ENCODE measurements around the gene MPL. TPM values are rescaled to one million over a fixed set of nuclear protein-coding genes. Genes with fewer than 3 reads are reported as not detected.
A peak's percentile ranks its signal among the peaks of the same experiment; 100 is the strongest.

MPL gene
- total RNA-seq, 6 donors from 2014 or later: 0.24 to 6.3 (median 0.74) TPM

DNA sequence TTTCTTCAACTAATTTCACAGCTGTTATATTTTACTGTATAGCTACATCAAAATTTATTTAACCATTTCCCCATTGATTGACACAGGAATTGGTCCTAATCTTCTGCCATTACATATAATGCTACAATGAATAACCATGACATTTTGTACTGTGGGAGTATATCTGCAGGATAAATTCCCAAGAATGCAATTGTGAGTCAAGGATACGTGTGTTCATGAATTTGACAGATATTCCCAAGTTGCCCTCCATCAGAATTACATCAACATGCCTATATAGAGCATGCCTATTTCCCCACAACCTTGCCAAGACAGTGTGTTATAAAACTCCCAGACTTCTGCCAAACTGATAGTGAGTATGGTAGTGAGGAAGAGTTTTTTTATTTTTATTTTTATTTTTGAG lies 39.6 kb upstream of the MPL start:
- 89 to 90% methylated on average over 1 of the region's 1 CpG for WGBS, 2 donors
- Histone ChIP-seq H3K4me3 (no peak overlapping the region), H3K27ac (peak overlapping the region in 1 of 4 donors; percentile 54), H3K36me3 (no peaks in the 10 kb centered on the region), H3K9me3 (no peaks in the 10 kb centered on the region), H3K27me3 (no peaks in the 10 kb centered on the region), H3K4me1 (peaks cover 18 to 54% (median 38%) of the 10 kb centered on the region in 4 donors)
- DNase-seq (no peak), ATAC-seq (ENCODE audit: low FRiP score in 2 of 2) (no peak)
- no peak for TF ChIP-seq CTCF (IDR thresholded peaks at IDR 0.05)

DNA sequence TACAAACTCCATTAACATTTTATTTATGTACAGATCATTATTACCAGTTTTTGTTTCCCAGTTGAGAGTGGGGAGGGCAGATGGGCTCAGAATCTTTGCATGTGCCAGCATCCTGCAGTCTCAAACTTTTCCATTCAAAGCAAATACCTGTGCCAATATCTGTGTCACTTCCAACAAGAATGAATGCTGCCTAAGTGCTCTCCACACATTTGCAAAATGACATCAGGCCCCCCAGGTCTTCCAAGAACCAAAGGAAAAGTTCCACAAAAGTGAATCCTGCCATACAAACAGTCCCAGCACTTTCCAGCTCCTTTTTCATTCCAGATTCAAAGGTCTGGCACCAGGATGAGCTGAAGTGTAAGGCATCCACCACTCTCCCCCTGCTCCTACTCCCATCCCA lies 38.5 kb upstream of the MPL start:
- no peak for TF ChIP-seq CTCF (IDR thresholded peaks at IDR 0.05)
- TF ChIP-seq EP300 (IDR thresholded peaks at IDR 0.05): no peak
- no peak for TF ChIP-seq POLR2AphosphoS5 (IDR thresholded peaks at IDR 0.05)
- no peak for ATAC-seq (ENCODE audit: low FRiP score in 2 of 2)
- H3K4me1 ChIP-seq: peaks cover 29 to 51% (median 47%) of the 10 kb centered on the region in 4 donors

DNA sequence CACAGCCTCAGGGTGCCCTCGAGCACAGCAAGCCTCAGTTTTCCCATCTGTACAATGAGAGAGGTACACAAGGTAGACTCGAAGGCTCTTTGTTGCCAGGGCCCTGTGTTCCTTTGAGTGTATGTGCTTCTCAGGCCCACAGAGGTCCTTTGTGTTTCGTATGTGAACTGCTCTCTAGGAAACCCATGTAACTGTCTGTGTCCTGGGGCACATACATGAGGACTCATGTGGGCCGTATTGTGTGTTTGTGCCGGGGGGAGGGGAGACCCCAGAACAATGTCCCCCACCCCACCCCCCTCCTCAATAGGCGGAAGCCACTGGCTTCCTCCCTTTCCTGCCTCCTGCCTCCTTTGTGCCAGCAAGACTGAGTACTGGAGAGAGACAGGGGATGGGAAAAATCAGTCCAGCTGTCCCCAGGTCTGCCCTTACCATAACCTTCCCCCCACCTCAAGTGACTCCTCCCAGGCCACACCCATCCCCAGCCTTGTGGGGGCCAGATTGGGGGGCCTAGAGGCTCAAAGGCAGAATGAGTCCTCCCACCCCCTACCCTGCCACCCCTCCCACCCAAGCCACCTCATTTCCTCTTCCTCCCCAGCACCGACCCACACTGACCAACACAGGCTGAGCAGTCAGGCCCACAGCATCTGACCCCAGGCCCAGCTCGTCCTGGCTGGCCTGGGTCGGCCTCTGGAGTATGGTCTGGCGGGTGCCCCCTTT lies 37.1 kb upstream of the MPL start, which contains the start of gene TIE1:
Gene TIE1, plus strand, starts transcription at position 605 of the 717 bp plus-strand sequence. Its CDS starts 90 bp downstream, at position 695.
- no peaks in the 10 kb centered on the region for H3K9me3 ChIP-seq
- WGBS, 2 donors: 30 to 64% methylated on average over 5 to 10 of the region's 10 CpGs
- H3K4me1 ChIP-seq: peaks cover 32 to 51% (median 46%) of the 10 kb centered on the region in 4 donors
- H3K4me3 ChIP-seq: peak within 1 kb of the TSS; percentile 30 to 46 (median 36)
- no peaks in the 10 kb centered on the region for H3K36me3 ChIP-seq
- H3K27me3 ChIP-seq: no peaks in the 10 kb centered on the region
- TF ChIP-seq POLR2A (IDR thresholded peaks at IDR 0.05) (peak in 1 of 4 donors; percentile 25), POLR2AphosphoS5 (IDR thresholded peaks at IDR 0.05) (peak in 1 of 2 donors; percentile 81), CTCF (IDR thresholded peaks at IDR 0.05) (no peak), EP300 (IDR thresholded peaks at IDR 0.05) (no peak)
- ATAC-seq (ENCODE audit: low FRiP score in 2 of 2): peak in 1 of 2 donors; percentile 34
- DNase-seq: peak in 1 of 2 donors; percentile 41
- H3K27ac ChIP-seq: peak within 1 kb of the TSS; percentile 69 to 81 (median 74)

More for the DNA sequence above, 38.5 kb upstream of the MPL start:
- Histone ChIP-seq H3K27ac (peak overlapping the region in 3 of 4 donors; percentile 69 to 81 (median 78)), H3K9me3 (no peaks in the 10 kb centered on the region), H3K27me3 (no peaks in the 10 kb centered on the region), H3K4me3 (no peak overlapping the region), H3K36me3 (no peaks in the 10 kb centered on the region)
- DNase-seq: no peak

DNA sequence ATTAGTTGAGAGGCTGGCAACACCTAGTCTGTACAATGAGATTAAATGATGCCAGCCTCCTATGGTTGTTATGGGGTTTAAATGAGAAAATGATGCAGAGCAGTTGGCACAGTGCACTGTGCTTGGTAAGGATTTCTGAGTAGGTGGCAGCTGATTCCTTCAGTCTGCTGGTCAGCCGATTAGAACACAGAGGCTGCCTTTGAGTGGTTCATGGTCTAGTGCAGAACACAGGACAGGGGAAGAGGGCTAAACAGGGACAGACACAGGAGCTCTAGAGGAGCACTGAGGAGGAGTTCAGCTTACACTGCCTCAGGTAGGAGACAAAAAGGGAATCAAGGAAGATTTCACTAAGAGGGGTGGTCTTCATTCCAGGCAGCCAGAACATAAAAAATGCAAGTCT lies 35.4 kb upstream of the MPL start:
- ATAC-seq (ENCODE audit: low FRiP score in 2 of 2): no peak
- Histone ChIP-seq H3K27me3 (no peaks in the 10 kb centered on the region), H3K9me3 (no peaks in the 10 kb centered on the region), H3K4me1 (peaks cover 44 to 53% (median 48%) of the 10 kb centered on the region in 4 donors), H3K27ac (peak overlapping the region; percentile 20 to 81 (median 74)), H3K4me3 (peak overlapping the region in 3 of 4 donors; percentile 34 to 46 (median 39)), H3K36me3 (peaks cover 0 to 4% (median 1%) of the 10 kb centered on the region in 4 donors)
- 38 to 50% methylated on average over 1 of the region's 1 CpG for WGBS, 2 donors
- TF ChIP-seq CTCF (IDR thresholded peaks at IDR 0.05): no peak
- no peak for TF ChIP-seq POLR2A (IDR thresholded peaks at IDR 0.05)
- TF ChIP-seq EP300 (IDR thresholded peaks at IDR 0.05): no peak
- no peak for TF ChIP-seq POLR2AphosphoS5 (IDR thresholded peaks at IDR 0.05)
- no peak for DNase-seq

All from upper lobe of left lung (tissue), 6 donors.